ENCODE measurements around the gene OLFML2A.
"Not testable (repeated sequence)": the region's sequence is repeated elsewhere in the genome, so short reads cannot be mapped to it uniquely, and the experiment has no call there.

Gene OLFML2A

GRCh38 chr9:124776954-124777648 lies at the start of gene OLFML2A:
Gene OLFML2A, plus strand, starts transcription at chr9:124777133. Its CDS starts 138 bp downstream, at chr9:124777271.
- DNase-seq (ENCODE audit: low read depth in 3 of 3) = peak in 2 of 3 experiments; percentile 0 to 26

DNA sequence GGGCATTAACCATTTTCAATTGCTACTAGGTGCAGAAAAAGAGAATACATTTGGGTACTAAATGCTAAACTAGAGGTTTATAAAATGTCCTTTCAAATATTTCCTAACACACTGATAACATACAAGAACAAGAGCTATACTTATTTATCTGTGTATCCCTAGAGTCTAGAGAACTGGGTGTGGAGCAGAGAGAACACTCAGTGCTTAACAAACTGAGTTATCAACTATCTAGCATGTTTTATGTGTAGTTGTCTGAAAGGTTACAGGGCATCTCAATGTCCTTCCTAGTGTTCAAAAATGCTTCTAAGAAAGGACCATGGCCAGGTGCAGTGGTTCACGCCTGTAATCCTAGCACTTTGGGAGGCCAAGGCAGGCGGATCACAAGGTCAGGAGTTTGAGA lies 46.2 kb upstream of the OLFML2A start:
- DNase-seq (ENCODE audit: low read depth in 3 of 3) = no peak

- DNase-seq (ENCODE audit: low read depth in 3 of 3) = no peak
Observed at GRCh38 chr9:124733964-124734740, 42.8 kb upstream of the OLFML2A start.

DNA sequence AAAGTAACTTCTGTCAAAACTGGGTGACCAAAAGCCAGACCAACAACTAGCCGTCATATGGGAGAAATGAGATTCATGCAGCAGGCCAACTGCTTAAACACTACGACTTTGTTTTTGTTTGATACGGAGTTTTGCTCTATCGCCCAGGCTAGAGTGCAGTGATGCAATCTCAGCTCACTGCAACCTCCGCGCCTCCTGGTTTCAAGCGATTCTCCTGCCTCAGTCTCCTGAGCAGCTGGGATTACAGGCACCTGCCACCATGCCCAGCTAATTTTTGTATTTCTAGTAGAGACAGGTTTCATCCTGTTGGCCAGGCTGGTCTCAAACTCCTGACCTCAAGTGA lies 42.2 kb upstream of the OLFML2A start:
- not testable (repeated sequence) for DNase-seq (ENCODE audit: low read depth in 3 of 3)

DNA sequence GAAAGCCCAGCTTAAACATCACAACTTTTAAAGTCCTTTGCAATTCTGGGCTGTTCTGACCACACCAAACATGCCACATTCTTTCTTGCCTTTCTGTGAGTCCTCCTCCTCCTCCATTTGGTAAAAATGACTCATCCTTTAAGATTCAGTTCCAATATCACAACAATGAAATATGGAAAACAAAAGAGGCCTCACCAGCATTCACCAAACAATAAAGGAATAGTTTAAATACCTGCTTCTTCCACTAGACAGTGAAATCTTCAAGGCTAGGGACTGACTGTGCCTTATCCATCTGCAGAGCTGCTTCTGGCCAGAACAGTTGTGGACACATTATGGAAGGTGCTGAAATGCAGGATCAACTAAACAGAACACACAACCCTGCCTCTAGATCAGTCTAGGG lies 41.8 kb upstream of the OLFML2A start:
- no peak for DNase-seq (ENCODE audit: low read depth in 3 of 3)

DNA sequence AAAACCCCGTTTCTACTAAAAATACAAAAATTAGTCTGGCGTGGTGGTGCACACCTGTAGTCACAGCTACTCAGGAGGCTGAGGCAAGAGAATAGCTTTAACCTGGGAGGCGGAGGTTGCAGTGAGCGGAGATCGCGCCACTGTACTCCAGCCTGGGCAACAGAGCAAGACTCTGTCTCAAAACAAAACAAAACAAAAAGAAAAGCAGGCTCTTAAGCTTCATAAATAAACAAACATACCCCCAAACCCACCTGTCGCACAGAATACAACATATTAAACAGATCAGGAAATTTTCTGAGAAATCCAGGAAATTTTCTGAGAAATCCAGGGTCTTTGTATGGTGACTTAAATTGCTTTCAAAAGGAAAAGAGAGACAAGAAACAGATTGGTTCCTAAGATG lies 38.9 kb upstream of the OLFML2A start:
- DNase-seq (ENCODE audit: low read depth in 3 of 3) = not testable (repeated sequence)

DNA sequence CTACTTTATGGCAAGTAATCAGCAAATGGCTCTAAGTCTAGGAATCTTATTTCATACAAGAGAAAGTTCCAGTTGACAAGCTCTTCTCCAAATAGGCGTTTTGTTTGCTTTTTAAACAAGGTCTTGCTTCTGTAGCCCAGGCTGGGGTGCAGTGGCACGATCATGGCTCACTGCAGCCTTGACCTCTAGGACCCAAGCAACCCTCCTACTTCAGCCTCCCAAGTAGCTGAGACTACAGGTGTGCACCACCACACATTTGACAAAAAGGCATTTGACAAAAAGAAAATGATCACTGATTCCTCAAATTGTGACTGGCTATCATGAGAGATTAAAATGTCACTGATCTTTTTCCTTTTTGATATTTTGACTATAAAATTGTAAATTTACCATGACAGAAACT lies 37.6 kb upstream of the OLFML2A start:
- DNase-seq (ENCODE audit: low read depth in 3 of 3) = no peak

- DNase-seq (ENCODE audit: low read depth in 3 of 3) = no peak
Observed at GRCh38 chr9:124741149-124741548, 35.8 kb upstream of the OLFML2A start.

GRCh38 chr9:124741662-124742061 lies 35.3 kb upstream of the OLFML2A start:
- no peak for DNase-seq (ENCODE audit: low read depth in 3 of 3)

DNA sequence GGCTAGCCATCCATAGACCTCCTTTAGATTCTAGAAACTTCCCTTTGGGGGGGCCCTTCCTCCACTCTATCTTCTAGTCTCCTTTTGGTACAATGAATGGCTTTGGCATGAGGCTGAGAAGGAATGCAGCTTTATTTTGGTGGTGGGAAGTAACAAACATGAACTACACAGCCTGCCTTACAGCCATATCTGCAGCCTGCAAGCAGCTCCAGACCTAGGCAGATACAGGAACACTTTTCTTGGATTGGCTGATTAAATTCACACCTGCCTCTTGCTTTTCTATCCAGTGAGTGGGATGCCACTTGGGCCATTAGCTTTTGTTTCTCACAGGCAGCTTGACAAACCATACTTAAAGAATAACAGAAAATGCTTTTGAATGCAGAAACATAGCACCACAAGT lies 34.0 kb upstream of the OLFML2A start:
- no peak for DNase-seq (ENCODE audit: low read depth in 3 of 3)

- no peak for DNase-seq (ENCODE audit: low read depth in 3 of 3)
Observed at GRCh38 chr9:124743686-124744348, 33.1 kb upstream of the OLFML2A start.

GRCh38 chr9:124747065-124747464 lies 29.9 kb upstream of the OLFML2A start:
- no peak for DNase-seq (ENCODE audit: low read depth in 3 of 3)

GRCh38 chr9:124749284-124749683 lies 27.6 kb upstream of the OLFML2A start:
- DNase-seq (ENCODE audit: low read depth in 3 of 3) = no peak

DNA sequence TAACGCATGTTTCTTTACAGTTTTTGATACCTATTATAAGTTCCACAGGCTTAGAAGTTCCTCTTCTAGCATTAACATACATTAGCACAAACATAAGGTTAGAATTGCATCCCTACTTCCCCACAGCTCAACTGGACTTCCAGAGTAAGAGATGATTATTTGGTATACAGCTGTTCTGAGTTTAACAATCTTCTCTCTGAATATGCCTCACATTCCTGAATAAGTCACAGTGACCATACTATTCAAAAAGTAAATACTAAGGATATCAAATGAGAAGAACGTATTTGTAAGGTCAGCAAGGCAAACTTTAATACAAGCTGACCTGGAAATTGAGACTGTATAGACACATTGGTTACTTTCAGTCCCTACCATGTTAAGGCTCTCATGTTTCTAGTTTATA lies 27.2 kb upstream of the OLFML2A start:
- DNase-seq (ENCODE audit: low read depth in 3 of 3) = no peak

DNA sequence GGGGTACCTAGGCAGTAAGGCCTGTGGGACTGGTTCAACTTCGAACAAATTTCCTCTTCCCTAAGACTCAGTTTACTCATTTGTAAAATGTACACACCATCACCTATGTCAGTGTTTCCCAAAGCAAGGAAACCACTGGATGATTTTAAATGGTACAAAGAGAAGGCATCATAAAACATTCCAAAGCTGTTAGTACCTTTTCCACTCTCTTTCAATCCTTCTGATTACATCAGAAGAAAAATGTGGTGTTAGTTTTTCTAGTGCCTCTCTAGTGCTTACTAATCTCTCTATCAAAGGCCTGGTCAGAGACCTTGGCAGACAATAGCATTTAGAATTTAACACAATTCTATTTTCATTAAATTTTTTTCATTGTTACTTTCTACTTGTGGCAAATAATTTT lies 24.0 kb upstream of the OLFML2A start:
- no peak for DNase-seq (ENCODE audit: low read depth in 3 of 3)

DNA sequence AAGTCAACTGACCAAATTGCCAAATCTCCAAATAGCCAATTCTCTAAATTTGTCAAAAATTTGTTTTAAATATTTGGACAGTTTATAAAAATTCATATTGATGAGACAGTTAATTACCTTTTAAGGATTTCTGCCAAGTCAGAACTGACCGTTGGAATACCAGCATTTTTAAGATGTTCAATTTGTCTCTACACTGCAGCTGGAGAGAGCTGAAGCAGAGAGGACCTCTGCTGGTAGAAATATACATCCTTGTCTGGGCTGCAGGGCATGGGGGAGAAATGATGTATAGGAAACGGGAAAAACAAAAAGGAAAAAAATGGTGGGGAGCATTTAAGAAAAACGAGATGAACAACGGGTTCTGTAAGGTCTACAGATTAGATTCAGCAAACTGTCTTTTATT lies 22.6 kb upstream of the OLFML2A start:
- DNase-seq (ENCODE audit: low read depth in 3 of 3) = no peak

GRCh38 chr9:124755061-124755460 lies 21.9 kb upstream of the OLFML2A start:
- DNase-seq (ENCODE audit: low read depth in 3 of 3) = no peak

DNA sequence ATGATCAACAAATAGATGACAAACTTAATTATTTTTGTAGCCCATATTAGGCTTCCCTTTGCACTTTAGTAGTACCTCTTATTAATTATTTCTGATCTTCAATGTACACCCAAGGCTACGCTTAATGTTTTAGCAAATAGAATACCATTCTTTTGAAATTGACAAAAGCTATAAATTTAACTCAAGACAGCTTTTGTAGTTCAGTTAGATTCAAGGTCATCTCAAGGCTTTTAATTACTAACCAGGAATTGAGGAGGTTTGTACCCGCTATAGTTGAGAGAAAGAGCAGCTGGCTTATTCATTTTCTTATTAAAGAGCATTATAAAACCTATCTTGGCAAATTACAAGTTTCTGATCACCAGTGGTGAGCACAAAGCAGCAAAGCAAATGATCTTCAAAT lies 20.9 kb upstream of the OLFML2A start:
- no peak for DNase-seq (ENCODE audit: low read depth in 3 of 3)

GRCh38 chr9:124757616-124758015 lies 19.3 kb upstream of the OLFML2A start:
- no peak for DNase-seq (ENCODE audit: low read depth in 3 of 3)

DNA sequence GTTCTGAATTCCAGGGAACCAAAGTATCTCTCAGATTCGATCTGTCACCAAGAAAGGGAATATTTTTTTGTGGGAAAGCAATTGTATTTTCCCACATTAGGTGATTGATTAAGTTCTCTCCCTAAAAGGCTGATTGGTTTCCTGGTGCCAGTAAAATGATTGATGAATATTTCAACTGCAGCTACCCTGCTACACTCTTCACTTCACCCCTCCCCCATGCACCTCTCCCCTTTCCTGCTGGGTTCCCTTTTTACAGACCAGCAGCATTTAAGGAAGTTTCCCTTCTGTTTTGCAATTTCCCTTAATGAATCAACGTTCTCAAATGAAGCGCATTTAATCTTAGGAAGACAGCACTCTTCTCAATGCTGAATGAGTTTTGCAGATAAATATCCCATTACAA lies 18.9 kb upstream of the OLFML2A start:
- DNase-seq (ENCODE audit: low read depth in 3 of 3) = no peak

GRCh38 chr9:124758691-124759090 lies 18.2 kb upstream of the OLFML2A start:
- DNase-seq (ENCODE audit: low read depth in 3 of 3) = no peak

GRCh38 chr9:124759327-124759726 lies 17.6 kb upstream of the OLFML2A start:
- DNase-seq (ENCODE audit: low read depth in 3 of 3) = no peak

GRCh38 chr9:124760719-124761118 lies 16.2 kb upstream of the OLFML2A start:
- no peak for DNase-seq (ENCODE audit: low read depth in 3 of 3)

All from stimulated activated CD4-positive, alpha-beta T cell treated with anti-CD3 and anti-CD28 coated beads, TNF-alpha, amount 100 ng/mL, for 24 hours (primary cell).